Tibial artery (tissue), 4 donors: Measurements from ENCODE around the gene TMEM45A.
A peak's percentile ranks its signal among the peaks of the same experiment; 100 is the strongest.
"Not testable (repeated sequence)": the region's sequence is repeated elsewhere in the genome, so short reads cannot be mapped to it uniquely, and the experiment has no call there.

Experiments
- DNase-seq, 2 donors: peaks; one replicate each; pipeline ENCODE4 v3.0.0-alpha.2; 2019
- H3K27ac ChIP-seq, 2 donors: fragments of 200-600 bp; sonication (generic) in 1 of 2; 1 replicate in 1 of 2; 2 replicates in 1 of 2; pipeline ENCODE4 v1.5.1; 2018 to 2019; ENCODE audit warnings: mild to moderate bottlenecking in 1 of 2
- H3K27me3 ChIP-seq, 2 donors: fragments of 200-600 bp; sonication (generic) in 1 of 2; one replicate each; pipeline versions ENCODE4 v1.5.1 to v1.6.0; 2016 to 2019
- H3K36me3 ChIP-seq, 3 donors: fragments of 200-600 bp; sonication (generic) in 2 of 3; one replicate each; pipeline ENCODE4 v1.5.1; 2016 to 2019; ENCODE audit warnings: mild to moderate bottlenecking in 2 of 3
- H3K4me1 ChIP-seq, 4 donors: fragments of 200-600 bp; sonication (generic) in 2 of 4; 1 replicate in 3 of 4; 2 replicates in 1 of 4; pipeline ENCODE4 v1.5.1; 2016 to 2019
- H3K4me3 ChIP-seq, 2 donors: fragments of 200-600 bp; sonication (generic) in 1 of 2; 1 replicate in 1 of 2; 2 replicates in 1 of 2; pipeline ENCODE4 v1.5.1; 2018 to 2019; ENCODE audit warnings: mild to moderate bottlenecking in 2 of 2
- H3K9me3 ChIP-seq, 3 donors: fragments of 200-600 bp; sonication (generic) in 1 of 3; one replicate each; pipeline ENCODE4 v1.5.1; 2016 to 2019
- intact Hi-C: fragments of 100-400 bp; cut with DNase I; formaldehyde crosslinking; loops from one replicate; pipeline ENCODE4 v1.15.0; 2023; ENCODE audit warnings: low total_unique reads
- TF ChIP-seq, protein P1 (sequence below), 2 experiments: fragments of 200-600 bp in 1 of 2; fragments of 450-650 bp in 1 of 2; IDR thresholded peaks; one replicate each; pipeline ENCODE4 v1.5.1; 2017 to 2019; ENCODE audit warnings: antibody characterized with exemption in 2 of 2, mild to moderate bottlenecking in 1 of 2, moderate library complexity in 1 of 2

Gene TMEM45A

DNA sequence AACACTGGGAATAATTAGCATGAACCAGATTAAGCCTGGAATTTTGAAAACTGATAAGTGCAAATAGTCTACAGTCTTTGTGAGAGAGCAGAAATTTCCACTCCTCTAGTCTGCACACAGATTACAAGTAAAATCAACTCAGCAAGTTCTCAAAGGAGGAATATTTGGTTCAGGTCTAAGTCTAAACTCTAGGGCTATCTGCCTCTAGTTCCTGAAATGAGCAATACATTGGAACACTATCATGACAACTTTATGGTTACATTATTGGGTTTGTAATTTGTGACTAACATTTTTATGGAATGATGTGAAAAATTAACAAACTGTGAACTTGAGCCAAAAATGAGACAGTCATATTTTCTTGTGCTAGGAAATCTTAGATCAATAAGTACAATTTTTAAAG is 86.2 kb downstream of the TMEM45A start:
- Histone ChIP-seq H3K36me3 (peaks cover 0 to 5% (median 0%) of the 10 kb centered on the region in 3 donors), H3K4me3 (no peak overlapping the region), H3K27me3 (no peaks in the 10 kb centered on the region), H3K9me3 (no peaks in the 10 kb centered on the region), H3K4me1 (peaks cover 0 to 17% (median 5%) of the 10 kb centered on the region in 4 donors), H3K27ac (no peak overlapping the region)
- TF ChIP-seq, protein P1, sequence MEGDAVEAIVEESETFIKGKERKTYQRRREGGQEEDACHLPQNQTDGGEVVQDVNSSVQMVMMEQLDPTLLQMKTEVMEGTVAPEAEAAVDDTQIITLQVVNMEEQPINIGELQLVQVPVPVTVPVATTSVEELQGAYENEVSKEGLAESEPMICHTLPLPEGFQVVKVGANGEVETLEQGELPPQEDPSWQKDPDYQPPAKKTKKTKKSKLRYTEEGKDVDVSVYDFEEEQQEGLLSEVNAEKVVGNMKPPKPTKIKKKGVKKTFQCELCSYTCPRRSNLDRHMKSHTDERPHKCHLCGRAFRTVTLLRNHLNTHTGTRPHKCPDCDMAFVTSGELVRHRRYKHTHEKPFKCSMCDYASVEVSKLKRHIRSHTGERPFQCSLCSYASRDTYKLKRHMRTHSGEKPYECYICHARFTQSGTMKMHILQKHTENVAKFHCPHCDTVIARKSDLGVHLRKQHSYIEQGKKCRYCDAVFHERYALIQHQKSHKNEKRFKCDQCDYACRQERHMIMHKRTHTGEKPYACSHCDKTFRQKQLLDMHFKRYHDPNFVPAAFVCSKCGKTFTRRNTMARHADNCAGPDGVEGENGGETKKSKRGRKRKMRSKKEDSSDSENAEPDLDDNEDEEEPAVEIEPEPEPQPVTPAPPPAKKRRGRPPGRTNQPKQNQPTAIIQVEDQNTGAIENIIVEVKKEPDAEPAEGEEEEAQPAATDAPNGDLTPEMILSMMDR (IDR thresholded peaks at IDR 0.05): no peak
- DNase-seq: no peak
- intact Hi-C loops: no loop called here

DNA sequence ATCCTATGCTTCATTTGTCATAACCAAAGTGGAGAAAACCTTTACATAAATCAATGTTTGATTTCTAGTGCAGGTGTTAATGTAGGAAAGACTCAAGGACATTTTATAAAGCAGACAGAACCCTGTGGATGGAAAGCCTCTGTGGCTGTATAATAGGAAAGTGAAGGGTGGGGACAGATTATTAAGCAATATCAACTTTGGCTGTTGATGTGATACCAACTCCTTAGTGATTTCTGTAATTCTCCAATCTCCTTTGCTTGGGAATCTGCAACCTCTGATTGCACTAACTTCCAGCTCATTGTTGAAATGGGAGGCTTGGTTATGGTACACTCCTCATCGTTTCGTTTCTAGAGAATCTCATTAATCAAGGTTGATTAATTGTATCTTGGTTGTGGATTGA is 87.7 kb downstream of the TMEM45A start:
- Histone ChIP-seq H3K4me1 (peaks cover 0 to 17% (median 5%) of the 10 kb centered on the region in 4 donors), H3K27ac (no peak overlapping the region), H3K27me3 (no peaks in the 10 kb centered on the region), H3K9me3 (no peaks in the 10 kb centered on the region), H3K36me3 (peaks cover 0 to 5% (median 0%) of the 10 kb centered on the region in 3 donors), H3K4me3 (no peak overlapping the region)
- intact Hi-C loops: no loop called here
- TF ChIP-seq, protein P1 (IDR thresholded peaks at IDR 0.05): no peak
- no peak for DNase-seq

DNA sequence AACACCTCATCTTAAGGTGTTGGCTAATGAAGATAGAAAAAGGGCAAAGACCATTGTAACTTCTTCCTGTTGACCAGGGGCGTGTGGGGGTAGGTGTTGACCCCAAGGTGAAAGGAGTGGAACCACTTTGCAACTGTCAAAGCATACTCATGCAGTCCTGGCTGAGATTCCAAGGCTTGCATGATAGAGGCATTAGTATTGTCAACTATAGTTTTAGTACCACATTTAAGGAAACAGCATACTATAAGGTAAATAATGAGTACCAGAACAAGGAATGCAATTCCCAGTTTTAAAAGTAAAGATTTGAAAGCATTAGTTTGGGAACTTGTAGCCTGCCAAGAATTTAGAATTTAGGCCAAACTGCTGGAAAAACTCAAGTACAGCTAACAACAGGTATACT is 89.2 kb downstream of the TMEM45A start:
- no peak overlapping the region for H3K4me3 ChIP-seq
- intact Hi-C loops: no loop called here
- H3K27me3 ChIP-seq: no peaks in the 10 kb centered on the region
- no peaks in the 10 kb centered on the region for H3K9me3 ChIP-seq
- peaks cover 0 to 5% (median 0%) of the 10 kb centered on the region in 3 donors for H3K36me3 ChIP-seq
- H3K27ac ChIP-seq: no peak overlapping the region
- DNase-seq: no peak
- TF ChIP-seq, protein P1 (IDR thresholded peaks at IDR 0.05): no peak
- H3K4me1 ChIP-seq: peaks cover 0 to 17% (median 5%) of the 10 kb centered on the region in 4 donors

DNA sequence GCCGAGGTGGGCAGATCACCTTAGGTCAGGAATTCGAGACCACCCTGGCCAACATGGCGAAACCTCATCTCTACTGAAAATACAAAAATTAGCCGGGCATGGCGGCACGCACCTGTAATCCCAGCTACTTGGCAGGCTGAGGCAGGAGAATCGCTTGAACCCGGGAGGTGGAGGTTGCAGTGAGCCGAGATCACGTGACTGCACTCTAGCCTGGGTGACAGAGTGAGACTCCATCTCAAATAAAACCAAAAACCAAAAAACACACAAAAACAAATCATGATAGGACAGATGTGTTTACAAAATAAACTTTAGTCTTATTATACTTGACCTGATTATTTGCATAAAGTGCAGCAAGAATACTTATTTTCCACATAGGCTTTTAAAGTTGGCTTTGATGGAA is 89.7 kb downstream of the TMEM45A start:
- H3K9me3 ChIP-seq, H3K27me3 ChIP-seq, DNase-seq, H3K4me3 ChIP-seq, H3K36me3 ChIP-seq, intact Hi-C loops: not testable (repeated sequence)
- Histone ChIP-seq H3K4me1 (peaks cover 0 to 17% (median 5%) of the 10 kb centered on the region in 4 donors), H3K27ac (peak overlapping the region in 1 of 2 donors; percentile 36)

DNA sequence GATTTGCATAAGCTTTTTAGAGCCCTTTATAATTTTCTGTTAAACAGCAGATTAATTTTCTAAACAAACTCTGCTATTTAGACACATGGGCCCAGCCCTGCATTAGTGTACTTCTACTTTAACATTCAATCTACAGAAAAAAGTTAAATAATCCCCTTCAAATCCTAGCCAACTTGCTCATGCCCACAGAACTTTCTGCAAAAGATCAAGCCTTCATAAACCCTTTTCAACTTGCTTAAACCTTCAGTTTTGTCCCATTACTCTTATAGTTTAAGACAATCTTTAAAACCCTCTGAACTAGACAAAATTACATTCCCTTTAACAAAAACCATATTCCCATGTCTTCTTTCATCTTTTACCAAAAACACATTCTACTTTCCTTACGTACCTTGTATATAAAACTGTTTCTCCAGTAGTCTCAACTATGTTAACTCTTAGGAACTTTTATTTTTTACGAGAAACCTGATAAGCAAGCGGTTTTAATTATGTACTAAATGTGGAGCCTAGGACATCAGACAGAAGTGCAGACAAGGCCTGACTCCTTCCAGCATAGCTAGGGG is 91.8 kb downstream of the TMEM45A start:
- Histone ChIP-seq H3K4me1 (peaks cover 0 to 17% (median 5%) of the 10 kb centered on the region in 4 donors), H3K27ac (no peak overlapping the region), H3K36me3 (no peaks in the 10 kb centered on the region), H3K4me3 (no peak overlapping the region), H3K27me3 (no peaks in the 10 kb centered on the region), H3K9me3 (no peaks in the 10 kb centered on the region)
- TF ChIP-seq, protein P1 (IDR thresholded peaks at IDR 0.05): no peak
- DNase-seq: no peak
- intact Hi-C loops: no loop called here

DNA sequence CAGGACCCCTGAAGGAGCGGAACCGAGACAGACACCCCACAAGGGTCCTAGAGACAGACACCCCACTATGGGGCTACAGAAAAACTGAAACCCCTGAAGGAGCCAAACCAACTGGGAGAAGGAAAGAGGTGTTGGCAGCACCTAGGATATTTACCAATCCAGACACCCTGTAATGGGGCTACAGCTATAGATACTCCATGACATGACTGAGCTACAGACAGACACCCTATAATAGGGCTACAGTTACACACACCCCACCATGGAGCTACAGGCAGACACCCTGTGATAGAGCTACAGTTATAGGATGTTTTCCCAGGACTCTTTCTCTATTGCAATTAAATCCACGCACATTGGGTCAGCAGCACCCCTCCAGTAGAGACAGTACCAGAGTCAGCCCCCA is 94.4 kb downstream of the TMEM45A start:
- Histone ChIP-seq H3K9me3 (no peaks in the 10 kb centered on the region), H3K27me3 (no peaks in the 10 kb centered on the region), H3K36me3 (no peaks in the 10 kb centered on the region), H3K27ac (no peak overlapping the region), H3K4me3 (no peak overlapping the region), H3K4me1 (peaks cover 0 to 14% (median 4%) of the 10 kb centered on the region in 4 donors)
- TF ChIP-seq, protein P1 (IDR thresholded peaks at IDR 0.05): no peak
- intact Hi-C loops: loop anchor here (5.0 kb wide), 1 partner anchor 125 kb away; no protein-coding TSS in a partner anchor
- DNase-seq: no peak
